Stimulated activated naive CD8-positive, alpha-beta T cell treated with anti-CD3 and anti-CD28 coated beads, Interleukin-15, Interleukin-2, amounts not matched to agents 100 U/mL and 50 U/mL, for 24 hours (primary cell): ENCODE results near the gene STRIP2.
"Not testable (repeated sequence)": the region's sequence is repeated elsewhere in the genome, so short reads cannot be mapped to it uniquely, and the experiment has no call there.

Experiments used
- ATAC-seq: fragments of 150-1000 bp; cut with Tn5 transposase; one replicate; pipeline ENCODE4 v1.10.0; 2021
- DNase-seq: peaks from one replicate; pipeline ENCODE4 v3.0.0; 2021

STRIP2 gene

DNA sequence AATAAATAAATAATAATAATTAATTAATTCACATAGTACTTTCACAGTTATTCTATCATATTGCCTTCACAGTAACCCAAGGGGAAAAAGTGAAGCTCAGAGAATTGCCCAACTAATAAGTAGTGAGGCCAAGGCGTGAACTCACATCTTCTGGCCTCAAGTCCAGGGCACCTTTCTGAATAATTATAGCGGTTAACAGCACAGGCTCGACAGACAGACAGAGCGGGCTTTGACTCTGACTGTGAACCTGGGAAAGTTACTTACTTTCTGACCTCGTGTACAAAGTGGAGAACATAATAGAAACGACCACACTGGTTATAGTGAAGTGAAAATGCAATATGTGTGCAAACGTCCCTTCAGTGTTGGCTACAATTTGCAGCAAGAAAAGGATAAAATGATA, 62.4 kb downstream of the STRIP2 start:
- ATAC-seq: no peak
- DNase-seq: no peak

DNA sequence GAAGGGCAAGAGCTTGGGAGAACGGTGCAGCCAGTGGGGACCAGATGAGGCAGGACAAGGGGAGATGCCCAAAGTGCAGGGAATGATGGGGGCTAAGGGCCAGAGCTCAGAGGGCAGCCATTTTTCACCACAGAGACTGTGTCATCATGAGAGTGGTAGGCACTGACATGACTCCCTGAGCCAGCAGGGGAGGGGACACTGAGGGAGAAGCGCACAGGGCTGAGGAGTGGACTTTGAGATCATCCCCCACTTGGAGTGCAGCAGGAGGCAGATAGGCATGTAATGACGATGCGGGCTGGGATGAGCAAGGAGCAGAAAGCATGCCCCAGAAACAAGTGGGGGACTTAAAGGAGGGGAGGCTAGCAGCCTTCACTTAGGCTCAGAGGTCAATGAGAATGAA, 62.9 kb downstream of the STRIP2 start:
- DNase-seq: no peak
- ATAC-seq: no peak

DNA sequence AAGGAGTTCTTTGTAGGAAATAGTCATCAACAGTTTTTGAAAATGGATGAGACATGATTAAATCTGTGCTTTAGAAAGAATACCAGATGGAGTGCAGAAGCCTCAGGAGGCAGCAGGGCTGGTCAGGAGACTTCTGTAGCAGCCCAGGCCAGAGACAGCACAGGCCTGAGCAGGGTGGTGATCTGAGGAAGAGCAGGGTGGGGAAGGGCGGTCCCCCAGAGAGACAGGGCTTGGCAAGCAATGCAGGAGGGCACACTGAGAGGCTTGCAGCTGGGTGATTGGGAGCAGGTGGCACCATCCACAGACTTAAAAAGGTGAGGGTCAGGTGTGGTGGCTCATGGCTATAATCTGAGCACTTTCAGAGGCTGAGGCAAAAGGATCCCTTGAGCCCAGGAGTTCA, 63.8 kb downstream of the STRIP2 start:
- no peak for ATAC-seq
- DNase-seq: no peak

DNA sequence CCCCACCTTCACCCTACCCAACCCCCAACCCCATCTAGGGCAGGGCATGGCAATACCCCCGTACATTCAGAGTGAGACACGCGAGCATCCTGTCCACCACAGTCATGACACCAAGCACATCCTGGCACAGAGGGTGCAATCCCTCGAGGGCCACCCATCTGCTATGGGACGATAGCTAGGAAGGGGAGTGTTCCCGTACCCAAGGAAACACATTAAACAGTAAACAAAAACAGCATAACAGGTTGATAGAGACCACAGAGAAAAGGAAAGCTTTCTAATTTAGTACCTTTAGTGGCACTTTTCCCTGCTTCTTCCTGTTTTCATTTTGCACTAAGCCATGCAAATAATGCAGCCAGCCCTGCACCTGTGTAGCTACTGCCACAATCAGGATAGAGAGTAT, 65.8 kb downstream of the STRIP2 start:
- ATAC-seq: no peak
- DNase-seq: no peak

DNA sequence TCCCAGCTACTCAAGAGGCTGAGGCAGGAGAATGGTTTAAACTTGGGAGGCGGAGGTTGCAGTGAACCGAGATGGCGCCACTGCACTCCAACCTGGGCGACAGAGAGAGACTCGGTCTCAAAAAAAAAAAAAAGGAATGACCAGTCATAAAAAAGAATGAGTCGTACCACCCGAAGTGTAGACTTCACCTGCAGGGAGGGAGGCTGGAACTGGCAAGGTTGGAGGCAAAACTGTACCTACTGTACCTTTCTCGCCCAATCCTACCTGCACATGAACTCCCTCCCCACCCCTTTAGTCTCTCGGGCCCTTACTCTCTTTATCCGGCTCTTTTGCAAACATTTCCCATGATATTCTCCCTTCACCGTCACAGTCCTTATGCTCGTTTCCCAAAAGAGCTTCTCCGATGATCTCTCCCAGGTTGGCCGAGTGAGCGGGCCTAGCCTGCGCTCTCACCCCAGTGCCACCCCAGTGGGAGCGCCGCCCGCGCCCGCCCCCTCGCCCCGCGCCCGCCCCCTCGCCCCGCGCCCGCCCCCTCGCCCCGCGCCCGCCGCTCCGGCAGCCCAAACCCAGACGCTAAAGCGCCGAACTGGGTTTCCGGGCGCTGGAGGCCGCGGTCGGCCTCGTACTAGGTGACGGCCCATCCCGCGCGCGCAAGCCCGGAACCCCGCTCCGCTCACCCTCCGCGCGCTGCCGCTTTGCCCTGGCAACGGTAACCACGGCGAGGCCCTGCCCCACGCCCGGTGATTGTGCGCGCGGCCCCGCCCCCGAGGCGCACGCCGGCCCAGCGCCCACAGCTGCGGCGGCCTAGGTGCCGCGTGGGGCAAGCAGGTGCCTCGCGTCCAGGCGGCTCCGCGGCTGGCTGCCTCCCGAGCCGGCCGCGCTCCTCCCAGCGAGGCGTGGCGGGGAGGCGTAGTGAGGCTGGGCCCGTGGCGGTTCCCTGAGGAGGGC, 67.8 kb downstream of the STRIP2 start, which contains the start of gene SMKR1:
TSS of gene SMKR1 (plus strand) at position 772 of the 948 bp plus-strand sequence. CDS start 294 bp downstream, outside the sequence.
- DNase-seq (peak; percentile 90), ATAC-seq (peak; percentile 96)

DNA sequence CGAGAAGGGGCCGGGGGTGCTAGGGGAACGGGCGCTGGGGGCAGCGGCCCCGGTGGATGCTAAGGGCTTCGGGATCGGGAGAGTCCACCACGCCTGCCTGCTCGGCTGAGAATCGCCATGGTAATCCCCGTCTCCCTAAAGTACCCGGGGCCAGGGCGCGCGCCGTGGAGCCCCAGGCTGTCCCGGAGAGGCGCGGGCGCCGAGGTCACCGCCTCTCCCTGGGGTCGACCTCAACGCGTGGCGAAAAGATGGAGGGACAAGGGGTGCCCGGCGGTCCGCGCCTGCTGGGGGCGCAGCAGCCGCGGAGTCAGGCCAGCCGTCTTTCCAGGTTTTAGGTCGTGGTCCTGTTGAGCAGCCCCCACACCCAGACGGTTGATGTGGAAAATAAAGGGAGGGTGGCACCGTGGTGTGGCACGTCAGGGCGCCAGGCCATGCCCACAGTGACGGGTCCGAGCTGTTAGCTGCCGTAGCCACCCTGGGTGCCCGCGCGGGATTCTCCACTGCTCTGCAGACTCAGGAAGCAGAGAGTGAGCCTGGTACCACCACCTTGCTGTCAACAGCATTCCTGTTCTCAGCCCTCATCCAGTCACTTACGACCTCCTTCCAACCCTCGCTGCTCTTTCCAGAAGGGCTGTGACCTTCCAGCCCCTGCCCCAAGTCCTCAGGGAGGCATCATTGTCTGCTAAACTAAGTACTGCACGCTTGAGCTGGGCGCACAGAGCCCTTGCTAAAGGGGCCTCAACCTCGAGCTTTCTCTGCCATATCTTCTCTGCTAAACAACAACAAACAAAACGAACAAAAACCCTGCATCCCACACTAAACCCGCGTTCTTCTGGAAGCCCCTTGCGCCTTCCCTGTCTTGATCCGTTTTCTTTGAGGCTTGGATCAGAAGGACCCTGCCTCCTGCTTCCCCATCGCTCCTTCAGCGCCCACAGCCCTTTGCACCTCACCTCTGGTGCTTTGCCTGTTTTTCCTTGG, 68.8 kb downstream of the STRIP2 start:
- DNase-seq (peak; percentile 19), ATAC-seq (peak; percentile 15)

DNA sequence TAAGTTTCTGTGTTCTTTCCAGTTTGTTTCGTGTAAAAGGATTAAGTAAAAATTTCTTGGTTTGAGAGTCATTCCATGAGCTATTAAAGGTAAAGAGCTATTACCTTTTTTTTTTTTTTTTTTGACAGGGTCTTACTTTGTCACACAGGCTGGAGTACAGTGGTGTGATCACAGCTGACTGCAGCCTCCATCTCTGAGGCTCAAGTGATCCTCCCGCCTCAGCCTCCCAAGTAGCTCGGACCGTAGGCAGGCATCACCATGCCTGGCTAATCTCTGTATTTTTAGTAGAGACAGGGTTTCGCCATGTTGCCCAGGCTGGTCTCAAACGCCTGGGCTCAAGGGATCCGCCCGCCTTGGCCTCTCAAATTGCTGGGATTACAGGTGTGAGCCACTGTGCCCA, 69.5 kb downstream of the STRIP2 start:
- DNase-seq: no peak
- no peak for ATAC-seq

DNA sequence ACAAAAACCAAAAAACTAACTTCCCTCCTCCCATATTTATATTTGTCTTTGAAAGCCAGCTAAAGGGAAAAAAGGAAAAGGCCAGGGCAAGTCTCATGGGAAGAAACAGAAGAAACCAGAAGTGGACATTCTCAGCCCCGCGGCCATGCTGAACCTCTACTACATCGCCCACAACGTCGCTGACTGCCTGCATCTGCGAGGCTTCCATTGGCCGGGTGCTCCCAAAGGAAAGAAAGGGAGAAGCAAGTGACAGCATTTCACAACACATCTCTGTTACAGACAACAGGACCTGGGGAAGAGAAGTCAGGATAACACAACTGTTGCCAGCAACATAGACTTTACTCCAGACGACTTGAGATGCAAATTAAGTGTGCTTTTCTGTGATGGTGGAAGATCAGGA, 78.0 kb downstream of the STRIP2 start:
- no peak for ATAC-seq
- no peak for DNase-seq

DNA sequence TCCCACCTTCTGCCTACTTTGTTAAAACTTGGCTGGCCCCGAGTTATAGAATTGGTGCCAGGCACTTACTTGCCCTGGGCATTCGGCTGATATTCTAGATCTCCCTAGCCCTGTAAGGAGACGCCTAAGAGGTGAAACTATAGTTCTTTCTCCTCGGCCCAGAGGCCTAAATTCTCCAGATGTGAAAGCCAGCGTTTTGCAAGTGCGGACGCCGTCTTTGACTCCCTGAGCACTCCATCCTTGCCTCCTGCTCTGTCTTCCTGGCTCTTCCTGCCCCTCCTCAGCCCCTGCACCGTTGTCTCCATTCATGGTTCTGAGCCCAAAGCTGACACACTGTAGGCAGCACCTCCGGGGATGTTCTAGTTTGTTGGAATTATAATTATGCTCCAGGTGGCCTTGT, 79.3 kb downstream of the STRIP2 start:
- ATAC-seq (no peak), DNase-seq (no peak)

DNA sequence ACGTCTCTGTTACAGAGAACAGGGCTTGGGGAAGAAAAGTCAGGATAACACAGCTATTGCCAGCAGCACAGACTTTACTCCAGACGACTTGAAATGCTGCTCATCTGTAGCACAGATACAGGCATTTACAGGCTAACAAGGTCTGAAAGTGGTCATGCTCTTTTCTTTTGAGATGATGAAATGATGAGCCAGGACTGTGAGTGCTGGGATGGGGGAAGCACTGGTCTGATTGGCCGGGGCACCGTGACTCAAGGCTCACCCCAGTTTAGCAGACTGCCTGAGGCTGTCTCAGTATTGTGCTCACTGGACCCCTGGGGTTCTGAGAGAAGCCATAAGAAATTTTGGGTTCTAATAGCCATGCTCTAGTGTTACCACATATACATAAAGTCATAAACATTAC, 80.5 kb downstream of the STRIP2 start:
- DNase-seq (no peak), ATAC-seq (no peak)

DNA sequence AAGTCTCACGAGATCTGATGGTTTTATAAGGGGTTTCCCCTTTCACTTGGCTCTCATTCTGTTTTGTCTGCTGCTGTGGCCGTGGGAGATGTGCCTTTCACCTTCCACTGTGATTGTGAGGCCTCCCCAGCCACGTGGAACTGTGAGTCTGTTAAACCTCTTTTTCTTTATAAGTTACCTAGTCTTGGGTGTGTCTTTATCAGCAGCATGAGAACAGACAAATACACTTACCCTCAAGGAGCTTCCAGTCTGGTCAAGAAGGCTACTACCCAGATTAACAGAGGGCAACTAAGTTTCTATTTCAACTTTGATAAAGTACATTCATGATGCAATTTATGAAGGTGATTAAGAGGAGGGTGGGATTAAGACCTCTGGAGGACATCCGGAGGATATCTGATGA, 81.1 kb downstream of the STRIP2 start:
- ATAC-seq (no peak), DNase-seq (no peak)

DNA sequence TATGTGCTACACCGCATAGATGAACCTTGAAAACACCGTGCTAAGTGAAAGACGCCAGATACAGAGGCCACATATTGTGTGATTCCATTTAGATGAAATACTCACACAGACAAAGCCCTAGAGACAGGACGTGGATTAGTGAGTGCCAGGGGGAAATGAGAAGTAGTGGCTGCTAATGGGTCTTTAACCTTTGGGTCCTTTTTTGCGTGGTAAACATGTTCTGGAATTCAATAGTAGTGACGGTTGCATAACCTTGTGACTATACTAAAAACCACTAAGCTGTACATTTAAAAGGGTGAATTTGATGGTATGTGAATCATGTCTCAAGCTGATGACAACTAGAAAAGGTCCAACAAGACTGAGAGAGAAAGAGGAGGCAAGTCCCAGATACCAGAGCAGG, 83.7 kb downstream of the STRIP2 start:
- ATAC-seq (no peak), DNase-seq (no peak)

DNA sequence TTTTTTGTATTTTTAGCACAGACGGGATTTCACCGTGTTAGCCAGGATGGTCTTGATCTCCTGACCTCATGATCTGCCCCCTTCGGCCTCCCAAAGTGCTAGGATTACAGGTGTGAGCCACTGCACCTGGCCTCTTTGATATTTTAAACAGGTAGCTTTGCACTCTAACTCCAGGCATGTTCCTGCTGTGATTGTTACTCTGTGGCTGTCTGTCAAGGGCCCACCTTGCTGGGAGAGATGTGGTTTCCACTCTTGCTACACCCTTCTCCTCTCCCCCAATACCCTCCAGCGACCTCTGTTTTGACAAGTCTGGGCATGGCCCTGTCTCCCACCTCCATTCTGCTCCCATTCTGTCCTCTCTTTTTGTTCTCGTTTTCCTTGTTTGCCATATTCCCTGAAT, 85.2 kb downstream of the STRIP2 start:
- DNase-seq (no peak), ATAC-seq (no peak)

DNA sequence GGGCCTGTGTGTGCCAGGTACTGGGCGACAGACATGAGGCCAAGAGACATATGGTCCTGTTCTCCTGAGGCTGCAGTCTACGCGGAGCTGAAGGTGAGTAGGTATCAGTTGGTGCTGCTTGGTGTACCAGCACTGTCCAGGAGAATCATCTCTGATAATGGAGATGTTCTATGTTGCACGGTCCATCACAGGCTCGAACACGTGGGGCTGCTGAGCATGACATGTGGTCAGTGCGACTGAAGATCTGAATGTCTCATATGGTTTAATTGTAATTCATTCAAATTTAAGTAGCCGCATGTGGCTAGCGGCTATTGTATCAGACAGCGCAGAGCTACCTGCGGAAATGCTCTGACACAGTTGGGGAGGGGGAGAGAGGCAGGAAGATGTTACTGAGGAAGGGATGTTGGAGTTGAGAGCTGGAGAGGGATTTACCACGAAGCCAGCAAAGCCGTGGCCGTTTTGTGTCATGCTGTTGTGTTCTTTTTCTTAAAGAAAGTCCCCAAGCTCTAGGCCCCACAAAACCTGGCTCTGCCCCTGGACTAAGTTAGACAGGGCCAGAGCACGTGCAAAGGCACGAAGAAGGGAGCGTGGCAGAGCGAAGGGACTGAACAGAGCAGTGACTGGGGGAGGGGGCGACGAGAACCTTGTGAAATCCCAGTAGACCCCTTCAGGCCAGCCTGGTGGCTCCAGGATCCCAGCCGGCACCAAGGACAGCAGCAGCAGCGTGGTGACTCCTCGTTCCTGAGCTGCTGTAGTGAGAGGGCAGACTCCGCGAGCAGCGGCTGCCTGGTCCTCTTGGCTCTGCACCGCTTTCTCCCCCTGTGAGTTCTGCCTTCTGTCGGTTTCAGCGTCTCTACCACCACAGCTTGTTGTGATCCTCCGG, 88.1 kb downstream of the STRIP2 start:
- no peak for ATAC-seq
- no peak for DNase-seq

DNA sequence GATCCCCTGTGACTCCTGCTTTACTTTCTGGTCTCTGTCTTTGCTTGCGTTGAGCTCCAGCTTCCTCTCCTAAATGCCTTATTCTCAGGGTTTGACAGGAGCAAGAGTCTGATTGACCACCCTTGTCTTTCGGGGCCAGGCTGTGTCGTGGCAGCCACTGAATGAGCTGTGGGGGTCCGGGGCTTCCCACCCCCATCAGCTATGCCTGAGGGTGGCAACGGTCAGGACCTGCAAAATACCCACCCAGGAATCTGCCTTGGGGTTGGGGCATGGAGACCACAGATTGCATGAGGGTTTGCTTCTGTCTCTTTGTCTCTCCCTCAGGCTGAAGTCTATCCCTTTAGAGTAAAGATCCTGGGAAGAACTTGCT, 88.7 kb downstream of the STRIP2 start:
- ATAC-seq (no peak), DNase-seq (no peak)

DNA sequence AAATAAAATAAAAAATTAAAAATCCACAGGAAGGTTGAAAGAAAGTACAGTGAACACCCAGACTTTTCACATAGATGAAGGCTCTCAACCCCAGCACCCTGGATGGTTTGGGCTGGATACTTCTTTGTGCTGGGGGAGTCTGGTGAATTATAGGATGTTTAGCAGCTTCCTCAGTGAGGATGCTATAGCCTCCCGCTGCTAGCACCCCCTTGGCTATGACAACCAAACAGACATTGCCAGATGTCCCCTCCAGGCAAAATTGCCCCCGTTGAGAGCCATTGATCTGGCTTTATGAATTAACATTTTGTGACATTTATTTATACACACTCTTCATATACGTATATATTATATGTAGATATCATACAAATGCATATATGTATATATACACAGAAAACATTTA, 89.7 kb downstream of the STRIP2 start:
- no peak for ATAC-seq

DNA sequence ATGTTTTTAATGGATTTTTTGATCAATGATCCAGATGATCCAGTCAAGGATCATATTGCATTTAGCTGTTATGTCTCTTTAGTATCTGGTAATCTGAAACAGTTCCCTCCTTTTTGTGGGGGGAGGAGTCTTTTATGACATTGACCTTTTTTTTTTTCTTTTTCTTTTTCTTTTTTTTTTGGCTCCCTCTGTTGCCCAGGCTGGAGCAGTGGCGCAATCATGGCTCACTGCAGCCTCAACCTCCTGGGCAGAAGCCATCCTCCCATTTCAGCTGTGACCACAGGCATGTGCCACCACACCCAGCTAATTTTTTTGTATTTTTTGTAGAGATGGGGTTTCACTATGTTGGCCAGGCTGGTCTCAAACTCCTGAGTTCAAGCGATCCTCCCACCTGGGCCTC, 90.2 kb downstream of the STRIP2 start:
- ATAC-seq, DNase-seq: not testable (repeated sequence)

More for the DNA sequence above, 89.7 kb downstream of the STRIP2 start:
- DNase-seq: no peak

DNA sequence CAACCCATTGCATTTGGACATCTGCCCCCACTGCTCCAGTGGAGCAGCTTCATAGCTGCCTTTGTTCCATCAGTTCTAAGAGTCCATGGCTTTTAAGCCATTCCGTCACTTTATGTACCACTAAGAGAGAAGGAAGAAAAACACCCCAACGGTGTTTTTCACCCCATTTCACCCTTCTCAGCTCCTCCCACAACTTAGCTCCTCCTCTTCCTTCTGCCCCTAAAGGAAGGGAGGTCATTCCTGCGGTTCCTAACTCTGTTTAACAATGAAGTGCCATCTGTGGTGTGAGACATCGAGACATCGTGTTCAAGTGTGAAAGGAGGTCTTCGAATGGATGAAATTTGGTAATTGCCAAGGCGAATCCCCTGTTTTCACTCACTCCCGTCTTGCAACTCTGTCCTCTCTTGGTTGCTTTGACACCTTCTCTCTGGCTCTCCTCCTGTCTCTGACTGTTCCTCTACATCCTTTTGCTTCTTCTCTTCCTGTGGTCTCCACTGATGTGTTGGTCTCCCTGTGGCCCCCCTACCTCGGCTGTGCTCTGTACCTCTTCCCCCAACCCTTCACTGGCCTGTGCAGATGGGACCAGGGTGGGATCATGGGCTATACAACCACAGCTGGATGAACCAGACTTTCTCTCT, 91.1 kb downstream of the STRIP2 start:
- ATAC-seq: no peak
- DNase-seq: no peak

DNA sequence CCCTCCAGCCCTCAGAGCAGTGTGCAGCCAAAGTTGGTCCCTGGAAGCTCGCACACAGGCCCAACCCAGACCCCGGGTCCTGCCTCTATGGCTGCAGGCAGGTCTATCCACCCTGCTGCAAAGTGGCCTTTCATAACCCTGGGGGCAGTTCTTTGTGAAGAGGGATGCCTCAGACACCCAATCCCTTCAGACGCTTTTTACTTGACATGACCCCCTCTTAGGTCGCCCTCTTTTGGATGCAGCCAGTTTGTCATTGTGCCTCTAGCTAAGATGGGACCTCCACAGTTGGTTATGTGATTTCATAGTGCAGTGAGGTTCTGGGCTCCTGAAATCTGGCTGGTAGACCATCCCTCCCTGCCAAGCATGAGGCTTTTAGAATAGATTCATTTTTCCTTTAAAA, 95.4 kb downstream of the STRIP2 start:
- DNase-seq (no peak), ATAC-seq (no peak)

DNA sequence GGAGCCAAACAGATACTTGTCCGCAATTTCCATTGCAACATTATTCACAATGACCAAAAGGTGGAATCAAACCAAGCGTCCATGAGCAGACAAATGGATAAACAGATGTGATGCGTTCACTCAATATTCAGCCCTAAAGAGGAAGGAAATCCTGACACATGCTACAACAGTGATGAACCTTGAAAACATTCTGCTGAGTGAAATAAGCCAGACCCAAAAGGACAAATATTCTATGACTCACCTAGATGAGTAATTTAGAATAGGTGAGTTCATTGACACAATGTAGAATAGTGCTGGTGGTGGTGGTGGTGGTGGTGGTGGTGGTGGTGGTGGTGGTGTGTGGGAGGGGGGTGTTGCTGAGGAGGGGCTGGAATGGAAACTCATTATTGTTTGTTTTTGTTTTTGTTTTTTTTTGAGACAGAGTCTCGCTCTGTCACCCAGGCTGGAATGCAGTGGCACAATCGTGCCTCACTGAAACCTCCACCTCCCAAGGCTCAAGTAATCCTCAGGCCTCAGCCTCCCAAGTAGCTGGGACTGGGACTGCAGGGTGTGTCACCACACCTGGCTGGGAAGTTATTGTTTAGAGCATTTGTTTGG, 96.7 kb downstream of the STRIP2 start:
- peak; percentile 37 for DNase-seq
- ATAC-seq: peak; percentile 97

DNA sequence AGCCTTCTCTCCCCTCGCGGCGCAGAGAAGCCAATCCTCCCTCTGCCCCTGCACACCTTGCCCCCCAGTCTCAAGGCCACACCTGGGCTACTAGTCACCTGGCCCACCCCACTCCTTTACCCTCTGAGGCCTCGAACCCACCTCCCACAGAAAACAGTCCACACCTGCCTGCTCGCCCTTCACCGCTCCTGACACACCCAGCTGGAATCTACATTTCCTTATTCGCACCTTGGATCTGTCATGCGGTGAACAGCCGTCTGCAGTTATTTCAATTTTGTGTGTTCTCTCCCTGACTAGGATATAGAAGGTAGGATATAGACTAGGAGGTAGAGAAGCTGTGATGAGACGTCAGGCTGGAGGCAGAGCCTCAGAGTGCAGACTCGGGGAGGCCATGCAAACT, 97.5 kb downstream of the STRIP2 start:
- DNase-seq (no peak), ATAC-seq (no peak)
